Peyer's patch (tissue), 4 donors: Measurements from ENCODE around the gene SORBS1.

Experiments
- CTCF ChIP-seq, 6 experiments: fragments of 450-650 bp in 4 of 6; fragments of 200-600 bp in 2 of 6; sonication (generic) in 1 of 6; IDR thresholded peaks; one replicate each; pipeline ENCODE4 v1.5.1; 2017 to 2019; ENCODE audit warnings: antibody characterized with exemption in 6 of 6, mild to moderate bottlenecking in 3 of 6, moderate library complexity in 1 of 6
- POLR2A ChIP-seq, 2 donors: fragments of 450-650 bp; IDR thresholded peaks; one replicate each; pipeline ENCODE4 v1.5.1; 2017; ENCODE audit warnings: antibody characterized with exemption in 2 of 2, mild to moderate bottlenecking in 2 of 2, moderate library complexity in 2 of 2

GRCh38 chr10:95562341-95562965 lies 1.3 kb upstream of the SORBS1 start:
- TF ChIP-seq POLR2A (IDR thresholded peaks at IDR 0.05) (no peak), CTCF (IDR thresholded peaks at IDR 0.05) (no peak)
